GM21447 (cell line): ENCODE data around the gene TET2.
"Not testable (repeated sequence)": the region's sequence is repeated elsewhere in the genome, so short reads cannot be mapped to it uniquely, and the experiment has no call there.

Experiments
- ATAC-seq: cut with Tn5 transposase; IDR thresholded peaks from one replicate; pipeline ENCODE4 v1.9.1; 2021; ENCODE audit not compliant: unreplicated experiment

The TET2 gene

DNA sequence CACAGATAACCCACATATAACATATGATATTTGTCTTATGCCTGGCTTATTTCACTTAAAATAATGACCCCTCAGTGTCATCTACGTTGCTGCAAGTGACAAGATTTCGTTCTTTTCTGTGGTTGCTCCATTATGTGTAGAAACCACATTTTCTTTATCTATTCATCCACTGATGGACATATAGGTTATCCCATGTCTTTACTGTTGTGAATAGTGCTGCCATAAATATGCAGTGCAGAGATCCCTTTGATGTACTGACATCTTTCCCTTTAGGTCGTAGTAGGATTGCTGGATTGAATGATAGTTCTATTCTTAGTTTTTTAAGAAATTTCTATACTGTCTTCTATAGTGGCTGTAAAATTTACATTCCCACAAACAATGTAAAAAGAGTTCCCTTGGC, 135.8 kb downstream of the TET2 start:
- ATAC-seq: no peak

DNA sequence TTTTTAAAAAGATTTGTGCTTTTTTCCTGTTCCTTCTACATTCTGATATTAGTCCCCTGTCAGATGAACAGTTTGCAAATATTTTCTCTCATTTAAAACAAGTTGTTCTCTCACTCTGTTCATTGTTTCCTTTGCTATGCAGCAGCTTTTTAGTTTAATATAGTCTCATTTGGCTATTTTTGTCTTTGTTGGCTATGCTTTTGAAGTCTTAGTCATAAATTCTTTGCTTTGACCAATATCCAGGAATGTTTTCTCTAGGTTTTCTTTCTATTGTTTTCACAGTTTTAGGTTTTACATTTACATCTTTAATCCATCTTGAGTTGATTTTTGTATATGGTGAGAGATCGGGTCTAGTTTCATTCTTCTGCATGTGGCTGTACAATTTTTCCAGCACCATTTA, 136.8 kb downstream of the TET2 start:
- no peak for ATAC-seq

DNA sequence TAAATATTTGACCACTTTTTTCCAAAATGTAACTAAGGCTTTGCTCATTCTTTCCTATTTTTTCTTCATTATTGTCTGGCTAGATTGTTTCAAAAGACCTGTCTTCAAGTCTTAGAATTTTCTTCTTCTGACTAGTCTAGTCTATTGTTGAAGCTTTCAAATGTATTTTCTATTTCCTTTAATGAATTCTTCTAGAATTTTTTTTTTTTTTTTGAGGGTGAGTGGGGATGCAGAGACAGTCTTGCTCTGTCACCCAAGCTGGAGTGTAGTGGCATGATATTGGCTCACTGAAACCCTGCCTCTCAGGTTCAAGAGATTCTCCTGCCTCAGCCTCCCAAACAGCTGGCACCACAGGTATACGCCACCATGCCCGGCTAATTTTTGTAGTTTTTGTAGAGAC, 141.4 kb downstream of the TET2 start:
- no peak for ATAC-seq

DNA sequence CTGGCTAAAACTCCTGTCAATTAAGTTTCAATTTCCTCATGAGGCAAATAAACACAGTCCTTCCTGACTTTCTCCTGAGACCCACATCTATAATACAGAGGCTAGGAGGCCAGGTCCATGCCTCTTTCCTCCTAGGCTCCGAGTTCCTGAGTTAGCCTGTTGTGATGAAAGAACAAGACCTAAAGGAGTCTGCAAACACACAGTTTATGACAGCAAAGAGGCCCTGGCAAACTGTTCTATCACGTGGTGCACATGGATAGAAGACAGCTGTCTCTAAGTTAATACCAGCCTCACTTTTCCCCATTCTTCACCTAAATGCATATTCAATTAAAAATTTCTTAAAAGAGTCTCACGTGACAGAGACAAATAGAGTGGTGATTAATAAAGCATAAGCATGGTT, 145.2 kb downstream of the TET2 start:
- no peak for ATAC-seq

DNA sequence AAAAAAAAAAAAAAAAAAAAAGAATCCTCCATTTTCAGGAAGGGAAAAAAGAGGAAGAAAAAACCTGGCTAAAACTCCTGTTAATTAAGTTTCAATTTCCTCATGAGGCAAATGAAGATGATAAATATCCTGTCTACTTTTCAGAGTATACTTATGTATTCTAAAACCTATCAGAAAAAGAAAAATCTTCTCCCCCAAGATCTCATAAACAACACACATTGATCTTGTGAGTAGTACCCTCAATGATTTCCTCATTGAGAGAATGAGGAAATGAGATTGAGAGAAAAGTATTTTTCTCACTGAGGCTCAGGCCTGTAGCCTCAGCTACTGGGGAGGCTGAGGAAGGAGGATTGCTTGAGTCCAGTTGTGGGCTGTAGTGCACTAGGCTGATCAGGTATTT, 146.7 kb downstream of the TET2 start:
- no peak for ATAC-seq

DNA sequence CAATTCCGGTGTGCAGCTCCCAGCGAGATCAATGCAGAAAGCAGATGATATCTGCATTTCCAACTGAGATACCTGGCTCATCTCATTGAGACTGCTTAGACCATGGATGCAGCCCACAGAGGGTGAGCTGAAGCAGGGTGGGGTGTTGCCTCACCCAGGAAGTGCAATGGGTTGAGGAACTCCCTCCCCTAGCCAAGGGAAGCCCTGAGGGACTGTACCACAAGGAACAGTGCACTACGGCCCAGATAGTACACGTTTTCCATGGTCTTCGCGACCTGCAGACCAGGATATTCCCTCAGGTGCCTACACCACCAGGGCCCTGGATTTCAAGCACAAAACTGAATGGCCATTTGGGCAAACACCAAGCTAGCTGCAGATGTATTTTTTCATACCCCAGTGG, 150.0 kb downstream of the TET2 start:
- no peak for ATAC-seq

DNA sequence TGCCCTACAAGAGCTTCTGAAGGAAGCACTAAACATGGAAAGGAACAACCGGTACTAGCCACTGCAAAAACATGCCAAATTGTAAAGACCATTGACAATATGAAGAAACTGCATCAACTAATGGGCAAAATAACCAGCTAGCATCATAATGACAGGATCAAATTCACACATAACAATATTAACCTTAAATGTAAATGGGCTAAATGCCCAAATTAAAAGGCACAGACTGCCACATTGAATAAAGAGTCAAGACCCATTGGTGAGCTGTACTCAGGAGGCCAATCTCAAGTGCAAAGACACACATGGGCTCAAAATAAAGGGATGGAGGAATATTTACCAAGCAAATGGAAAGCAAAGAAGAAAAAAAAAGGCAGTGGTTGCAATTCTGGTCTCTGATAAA, 152.4 kb downstream of the TET2 start:
- not testable (repeated sequence) for ATAC-seq

DNA sequence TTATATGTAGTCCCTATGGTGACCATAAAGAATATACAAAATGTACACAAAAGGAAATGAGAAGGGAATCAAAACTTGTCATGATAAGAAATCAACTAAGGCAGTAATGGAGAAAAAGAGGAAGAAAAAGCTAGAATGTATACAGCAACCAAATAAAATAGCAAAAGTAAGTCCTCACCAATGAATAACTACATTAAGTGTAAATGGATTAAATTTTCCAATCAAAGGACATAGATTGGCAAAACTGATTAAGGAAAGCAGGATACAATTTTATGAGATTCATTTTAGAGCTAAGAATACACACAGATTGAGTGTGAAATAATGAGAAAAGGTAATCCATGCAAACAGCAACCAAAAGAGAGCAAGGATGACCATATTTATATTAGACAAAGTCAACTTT, 157.4 kb downstream of the TET2 start:
- ATAC-seq: no peak

DNA sequence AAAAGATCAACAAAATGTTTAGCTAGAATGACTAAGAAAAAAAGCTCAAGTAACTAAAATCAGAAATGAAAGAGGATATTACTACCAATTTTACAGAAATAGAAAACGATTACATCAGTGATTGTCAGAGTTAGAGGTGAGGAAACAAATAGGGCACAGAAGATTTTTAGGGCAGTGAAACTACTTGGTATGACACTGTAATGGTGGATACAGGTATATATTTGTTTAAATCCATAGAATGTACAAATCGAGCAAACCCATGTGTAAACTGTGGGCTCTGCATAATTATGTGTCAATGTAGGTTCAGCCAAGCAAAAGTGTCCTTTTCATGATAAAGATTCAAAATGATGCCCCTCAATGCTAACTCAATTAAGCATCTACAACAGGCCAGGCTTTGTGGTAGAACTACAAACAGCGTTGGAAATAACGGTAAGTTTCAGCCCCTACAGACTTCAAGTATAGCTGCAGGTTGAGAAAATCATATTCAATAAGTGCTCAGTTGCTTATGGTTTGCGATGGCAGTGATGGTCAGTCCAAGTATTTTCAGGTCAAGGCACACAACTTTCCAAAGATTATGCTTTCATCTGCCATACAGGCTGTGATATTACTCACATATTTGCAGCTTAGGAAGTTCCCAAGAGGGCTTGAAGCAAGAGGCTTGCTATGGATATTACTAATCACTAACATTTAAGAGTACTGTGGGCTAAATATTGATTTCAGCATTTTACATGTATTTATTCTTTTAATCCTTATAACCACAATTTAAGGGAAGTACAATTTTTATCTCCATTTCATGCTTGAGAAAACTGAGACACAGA, 158.6 kb downstream of the TET2 start:
- ATAC-seq: peak; percentile 33

DNA sequence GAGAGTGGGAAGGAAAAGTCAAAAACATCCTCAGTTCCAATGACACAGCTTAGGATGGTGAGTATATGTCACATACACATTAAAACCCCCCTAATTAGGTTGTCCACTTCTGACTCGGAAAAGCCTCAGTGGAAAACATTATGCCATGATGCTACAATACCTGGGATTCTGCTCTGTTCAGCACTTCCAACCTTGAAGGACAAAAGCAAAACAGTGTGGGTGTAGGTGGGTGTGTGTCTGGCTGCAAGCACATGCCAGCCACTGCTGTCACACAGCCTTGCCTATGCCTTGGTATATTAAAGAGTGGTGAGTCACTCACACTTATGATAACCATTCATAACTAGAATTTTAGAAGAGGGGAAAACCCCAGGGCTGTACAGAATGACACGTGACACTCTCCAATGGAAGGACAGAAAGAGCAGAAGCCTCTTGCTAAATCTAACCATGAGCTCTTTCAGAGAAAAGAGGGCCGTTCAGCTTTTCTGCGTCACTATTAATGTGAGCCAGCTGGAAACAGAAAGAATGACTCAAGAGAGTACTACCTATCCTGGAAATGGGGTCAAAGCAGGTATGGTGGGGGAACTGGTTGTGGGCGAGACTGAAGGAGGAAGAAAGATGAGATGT, 159.6 kb downstream of the TET2 start:
- ATAC-seq: peak; percentile 87

DNA sequence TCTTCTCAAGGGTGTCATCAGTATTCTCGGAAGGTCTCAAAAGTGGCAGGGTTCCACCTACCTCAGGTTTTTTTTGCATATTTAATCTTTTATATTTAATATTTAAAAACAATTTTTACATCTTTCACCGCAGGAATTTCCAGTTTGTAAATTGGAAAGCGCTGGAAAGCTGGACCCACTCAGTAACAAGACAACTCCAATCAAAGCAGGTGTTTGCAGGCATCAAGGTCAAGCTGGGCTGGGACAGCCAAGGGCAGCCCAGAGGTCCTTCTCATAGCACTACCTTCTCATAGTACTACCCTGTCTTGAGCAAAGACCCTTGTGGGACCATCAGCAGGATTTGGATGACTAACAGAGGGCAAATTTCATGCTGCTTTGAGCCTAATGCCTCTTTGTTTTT, 160.1 kb downstream of the TET2 start:
- no peak for ATAC-seq

DNA sequence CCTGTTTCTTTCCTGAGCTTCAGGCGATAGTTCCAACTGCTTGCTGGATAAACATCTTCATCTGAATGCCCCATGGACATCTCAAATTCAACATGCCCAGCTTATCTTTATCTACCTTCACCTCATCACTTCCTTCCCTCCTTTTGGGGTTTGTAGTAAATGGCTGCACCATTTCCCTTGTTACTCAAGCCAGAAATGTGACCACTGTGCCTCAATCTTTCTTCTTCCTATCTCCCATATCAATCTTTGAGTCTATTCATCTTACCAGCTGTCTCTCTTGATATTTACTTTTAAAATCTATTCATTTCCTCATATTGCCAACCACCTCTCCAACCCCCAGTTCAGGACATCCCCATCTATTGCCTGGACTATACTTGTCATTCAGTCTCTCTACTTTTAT, 171.8 kb downstream of the TET2 start:
- no peak for ATAC-seq

DNA sequence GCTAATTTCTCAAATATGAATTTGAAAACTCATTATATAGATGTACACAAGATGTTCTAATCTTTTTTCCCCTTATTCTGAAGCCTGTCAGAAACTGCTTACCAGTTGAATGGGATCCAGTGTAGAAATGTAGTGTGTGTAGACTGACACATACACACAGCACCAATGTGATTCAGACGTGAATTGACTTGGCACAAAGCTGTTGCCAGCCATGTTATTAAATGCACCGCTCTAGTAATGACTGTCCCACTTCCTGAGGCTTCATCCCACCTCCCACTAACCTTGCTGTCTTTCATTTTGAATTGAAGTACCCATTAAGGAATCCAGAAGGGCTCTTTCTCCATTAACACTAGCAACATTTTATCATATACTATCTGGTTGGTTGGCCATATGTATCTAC, 180.5 kb downstream of the TET2 start:
- no peak for ATAC-seq

DNA sequence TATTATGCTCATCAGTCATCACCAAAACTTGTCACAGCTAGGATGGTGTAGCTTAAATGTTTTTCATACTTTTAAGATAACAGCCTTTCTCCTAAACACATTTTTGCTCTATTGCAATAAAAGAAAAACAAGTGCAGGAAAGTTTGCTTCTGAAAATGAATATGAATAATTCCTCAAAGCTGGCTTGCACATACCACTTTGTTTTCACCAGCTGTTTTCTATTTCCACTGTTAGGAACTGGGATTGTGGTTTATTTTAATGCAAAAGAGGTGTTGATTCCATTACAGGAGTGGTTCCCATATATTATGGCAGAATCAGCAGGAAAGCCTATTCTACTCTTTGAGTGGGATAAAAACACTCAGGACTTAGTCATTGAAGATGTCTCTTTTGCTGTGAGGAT, 181.3 kb downstream of the TET2 start:
- ATAC-seq: no peak

DNA sequence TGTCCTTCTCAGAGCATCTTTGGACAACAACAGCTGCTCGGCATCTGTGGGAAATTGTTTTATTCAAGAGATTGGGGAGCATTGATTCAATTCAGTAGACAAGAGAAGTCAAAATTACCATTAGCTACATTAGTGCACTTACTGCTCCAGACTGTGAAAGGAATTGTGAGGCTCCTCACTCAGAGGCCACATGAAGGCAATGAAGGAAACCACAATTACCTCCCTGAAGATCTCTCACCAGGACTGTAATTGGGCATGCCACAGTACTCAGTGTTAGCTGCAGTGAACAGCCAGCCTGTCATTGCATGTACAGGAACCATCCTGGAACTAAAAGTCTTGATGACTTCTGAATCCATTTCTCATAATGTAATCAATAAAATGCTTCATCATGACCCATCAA, 182.4 kb downstream of the TET2 start:
- no peak for ATAC-seq
